Measurements from ENCODE around the gene CCNB2.

GRCh38 chr15:59119625-59120024 is 14.7 kb downstream of the CCNB2 start:
- TF ChIP-seq POLR2A (IDR thresholded peaks at IDR 0.05) = no peak
- TF ChIP-seq CTCF (IDR thresholded peaks at IDR 0.05) = no peak

All from thyroid gland (tissue), 4 donors.